ENCODE data around the gene CLCN3.

DNA sequence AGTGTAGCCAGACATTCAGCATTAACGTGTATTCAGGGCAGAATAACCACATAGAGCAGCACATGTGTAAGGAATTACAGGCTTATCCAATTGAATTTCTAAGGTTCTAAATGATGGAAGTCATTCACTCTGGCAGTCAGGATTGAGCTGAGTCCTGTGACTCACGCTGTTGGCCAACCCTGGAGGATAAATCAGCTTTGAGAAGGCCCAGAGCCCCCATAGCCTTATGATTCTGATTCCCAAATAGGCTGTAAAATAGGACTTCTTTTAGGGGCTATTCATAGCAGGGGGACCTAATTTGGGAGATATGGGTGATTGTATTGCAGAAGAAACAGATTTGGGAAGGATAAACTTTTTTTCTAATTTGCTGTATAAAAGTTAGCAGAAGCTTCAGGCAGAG lies 145.5 kb downstream of the CLCN3 start:
- no peak for TF ChIP-seq YY1 (IDR thresholded peaks at IDR 0.05; ENCODE audit: insufficient read depth, insufficient read length)
- TF ChIP-seq SUZ12 (IDR thresholded peaks at IDR 0.05; ENCODE audit: extremely low read depth, insufficient read depth, insufficient read length) = no peak
- no peak for TF ChIP-seq ZNF274 (IDR thresholded peaks at IDR 0.05; ENCODE audit: low read depth, low read length)
